Uterus (tissue), 4 donors: ENCODE measurements around the gene OMG. TPM values are rescaled to one million over a fixed set of nuclear protein-coding genes. Genes with fewer than 3 reads are reported as not detected.
"Not testable (repeated sequence)": the region's sequence is repeated elsewhere in the genome, so short reads cannot be mapped to it uniquely, and the experiment has no call there.

ENCODE experiments used
- DNase-seq, 2 donors: peaks; one replicate each; pipeline ENCODE4 v3.0.0-alpha.2; 2019 to 2020
- H3K27ac ChIP-seq, 2 donors: fragments of 200-600 bp; sonication (generic); 1 replicate in 1 of 2; 2 replicates in 1 of 2; pipeline ENCODE4 v1.5.1; 2016 to 2018
- H3K27me3 ChIP-seq, 2 donors: fragments of 200-600 bp; sonication (generic); one replicate each; pipeline ENCODE4 v1.5.1; 2018 to 2019; ENCODE audit warnings: control low read depth in 1 of 2
- H3K36me3 ChIP-seq, 2 donors: fragments of 200-600 bp; sonication (generic); one replicate each; pipeline ENCODE4 v1.5.1; 2019; ENCODE audit warnings: control low read depth in 1 of 2
- H3K4me1 ChIP-seq, 2 donors: fragments of 200-600 bp; sonication (generic); one replicate each; pipeline ENCODE4 v1.5.1; 2018 to 2019; ENCODE audit warnings: control low read depth in 1 of 2
- H3K4me3 ChIP-seq, 2 donors: fragments of 200-600 bp; sonication (generic); 1 replicate in 1 of 2; 2 replicates in 1 of 2; pipeline ENCODE4 v1.5.1; 2018 to 2019; ENCODE audit warnings: mild to moderate bottlenecking in 1 of 2
- H3K9me3 ChIP-seq, 2 donors: fragments of 200-600 bp; sonication (generic); one replicate each; pipeline ENCODE4 v1.5.1; 2019; ENCODE audit warnings: control low read depth in 1 of 2
- POLR2A ChIP-seq, 2 donors: fragments of 450-650 bp; IDR thresholded peaks; one replicate each; pipeline ENCODE4 v1.6.1; 2016; ENCODE audit warnings: antibody characterized with exemption in 2 of 2, mild to moderate bottlenecking in 1 of 2, moderate library complexity in 1 of 2
- intact Hi-C: fragments of 100-400 bp; cut with DNase I; formaldehyde crosslinking; loops from one replicate; pipeline ENCODE4 v1.15.1; 2023; ENCODE audit warnings: low total_unique reads
- total RNA-seq, 4 donors: library from RNA; depleted of rRNA in 3 of 4; stranded (reverse); fragments of >200 nt in 3 of 4; gene quantifications; one replicate each; pipeline versions ENCODE4 v1.1.0 to v1.2.4, GENCODE V29; 2014 to 2023
- TF ChIP-seq, protein P1 (sequence below), 4 experiments: fragments of 200-600 bp in 2 of 4; fragments of 450-650 bp in 2 of 4; sonication (generic) in 2 of 4; IDR thresholded peaks; one replicate each; pipeline ENCODE4 v1.5.1; 2016 to 2019; ENCODE audit warnings: antibody characterized with exemption in 4 of 4, mild to moderate bottlenecking in 2 of 4, moderate library complexity in 1 of 4
- donor health status: DM: yes; HTN: yes; CAD: no.

Gene OMG
- total RNA-seq, 4 donors from 2014 or later, result 0.51 to 1.0 TPM; not detected in 2

DNA sequence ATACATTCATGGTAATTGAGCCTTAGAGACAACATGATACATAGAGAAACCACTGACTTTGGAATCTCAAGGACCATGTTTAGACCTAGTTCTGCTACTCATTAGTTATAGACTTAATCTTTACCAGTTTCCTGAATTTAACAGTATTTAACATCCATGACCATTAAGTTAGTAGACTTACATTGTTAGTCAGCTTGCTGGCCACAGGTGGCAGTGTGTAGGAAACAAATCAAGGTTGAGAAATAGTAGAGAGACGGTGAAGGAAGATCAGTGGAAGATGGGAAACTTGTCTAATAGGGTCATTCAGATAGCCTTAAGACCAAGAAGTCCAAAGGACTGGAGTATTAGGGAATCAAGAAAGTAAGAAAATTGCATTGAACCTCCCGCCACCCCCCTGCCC is 31.0 kb downstream of the OMG start:
- H3K36me3 ChIP-seq, result no peaks in the 10 kb centered on the region
- H3K9me3 ChIP-seq, result no peaks in the 10 kb centered on the region
- H3K4me3 ChIP-seq, result no peak overlapping the region
- H3K27me3 ChIP-seq, result no peaks in the 10 kb centered on the region
- no peak overlapping the region for H3K27ac ChIP-seq
- TF ChIP-seq, protein P1, sequence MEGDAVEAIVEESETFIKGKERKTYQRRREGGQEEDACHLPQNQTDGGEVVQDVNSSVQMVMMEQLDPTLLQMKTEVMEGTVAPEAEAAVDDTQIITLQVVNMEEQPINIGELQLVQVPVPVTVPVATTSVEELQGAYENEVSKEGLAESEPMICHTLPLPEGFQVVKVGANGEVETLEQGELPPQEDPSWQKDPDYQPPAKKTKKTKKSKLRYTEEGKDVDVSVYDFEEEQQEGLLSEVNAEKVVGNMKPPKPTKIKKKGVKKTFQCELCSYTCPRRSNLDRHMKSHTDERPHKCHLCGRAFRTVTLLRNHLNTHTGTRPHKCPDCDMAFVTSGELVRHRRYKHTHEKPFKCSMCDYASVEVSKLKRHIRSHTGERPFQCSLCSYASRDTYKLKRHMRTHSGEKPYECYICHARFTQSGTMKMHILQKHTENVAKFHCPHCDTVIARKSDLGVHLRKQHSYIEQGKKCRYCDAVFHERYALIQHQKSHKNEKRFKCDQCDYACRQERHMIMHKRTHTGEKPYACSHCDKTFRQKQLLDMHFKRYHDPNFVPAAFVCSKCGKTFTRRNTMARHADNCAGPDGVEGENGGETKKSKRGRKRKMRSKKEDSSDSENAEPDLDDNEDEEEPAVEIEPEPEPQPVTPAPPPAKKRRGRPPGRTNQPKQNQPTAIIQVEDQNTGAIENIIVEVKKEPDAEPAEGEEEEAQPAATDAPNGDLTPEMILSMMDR (IDR thresholded peaks at IDR 0.05), result no peak
- no peak for TF ChIP-seq POLR2A (IDR thresholded peaks at IDR 0.05)
- no peaks in the 10 kb centered on the region for H3K4me1 ChIP-seq
- no peak for DNase-seq
- intact Hi-C loops, result no loop called here

DNA sequence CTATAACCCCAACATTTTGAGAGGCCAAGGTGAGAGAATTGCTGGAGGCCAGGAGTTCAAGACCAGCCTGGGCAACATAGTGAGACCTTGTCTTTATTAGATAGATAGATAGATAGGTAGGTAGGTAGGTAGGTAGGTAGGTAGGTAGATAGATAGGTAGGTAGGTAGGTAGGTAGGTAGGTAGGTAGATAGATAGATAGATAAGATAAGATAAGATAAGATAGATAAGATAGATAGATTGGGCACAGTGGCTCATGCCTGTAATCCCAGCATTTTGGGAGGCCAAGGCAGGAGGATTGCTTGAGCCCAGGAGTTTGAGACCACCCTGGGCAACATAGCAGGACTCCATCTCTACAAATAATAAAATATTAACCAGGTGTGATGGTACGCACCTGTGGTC is 34.1 kb downstream of the OMG start:
- H3K9me3 ChIP-seq, H3K36me3 ChIP-seq, DNase-seq, H3K27me3 ChIP-seq, H3K27ac ChIP-seq, intact Hi-C loops, H3K4me3 ChIP-seq, H3K4me1 ChIP-seq: not testable (repeated sequence)

DNA sequence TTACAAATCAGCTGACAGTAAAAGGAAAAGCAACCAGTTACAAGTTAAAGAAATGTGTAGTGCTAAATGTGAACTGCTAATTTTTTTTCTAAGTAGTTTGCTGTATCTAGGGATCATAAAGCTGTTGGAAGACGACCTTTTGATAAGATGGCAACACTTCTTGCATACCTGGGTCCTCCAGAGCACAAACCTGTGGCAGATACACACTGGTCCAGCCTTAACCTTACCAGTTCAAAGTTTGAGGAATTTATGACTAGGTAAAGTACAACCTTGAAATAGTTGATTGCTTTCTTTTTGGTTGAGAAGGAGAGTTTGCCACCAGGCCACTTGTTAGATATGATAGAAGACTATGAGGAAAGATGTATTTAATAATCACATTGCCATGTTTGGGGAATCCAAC is 35.4 kb downstream of the OMG start:
- no peak for DNase-seq
- no peak for TF ChIP-seq POLR2A (IDR thresholded peaks at IDR 0.05)
- TF ChIP-seq, protein P1 (IDR thresholded peaks at IDR 0.05), result no peak
- no peaks in the 10 kb centered on the region for H3K27me3 ChIP-seq
- intact Hi-C loops, result no loop called here
- no peak overlapping the region for H3K4me3 ChIP-seq
- H3K36me3 ChIP-seq, result no peaks in the 10 kb centered on the region
- no peaks in the 10 kb centered on the region for H3K9me3 ChIP-seq
- H3K27ac ChIP-seq, result no peak overlapping the region
- no peaks in the 10 kb centered on the region for H3K4me1 ChIP-seq

DNA sequence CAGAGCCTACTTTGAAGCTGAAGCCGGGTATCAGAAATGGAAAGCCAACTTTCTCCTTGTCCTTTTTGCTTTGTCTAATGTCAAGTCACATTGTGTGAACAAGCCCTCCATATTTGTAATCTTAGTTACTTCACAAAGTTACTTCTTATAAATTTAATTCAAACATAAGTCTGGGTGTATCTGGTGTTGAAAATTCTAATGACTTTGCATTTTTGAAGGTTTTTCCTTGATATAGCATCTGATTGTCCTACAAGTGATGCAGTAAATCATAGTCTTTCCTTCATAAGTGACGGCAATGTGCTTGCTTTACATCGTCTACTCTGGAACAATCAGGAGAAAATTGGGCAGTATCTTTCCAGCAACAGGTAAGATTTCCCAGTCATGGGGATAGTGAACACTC is 36.9 kb downstream of the OMG start:
- intact Hi-C loops, result no loop called here

DNA sequence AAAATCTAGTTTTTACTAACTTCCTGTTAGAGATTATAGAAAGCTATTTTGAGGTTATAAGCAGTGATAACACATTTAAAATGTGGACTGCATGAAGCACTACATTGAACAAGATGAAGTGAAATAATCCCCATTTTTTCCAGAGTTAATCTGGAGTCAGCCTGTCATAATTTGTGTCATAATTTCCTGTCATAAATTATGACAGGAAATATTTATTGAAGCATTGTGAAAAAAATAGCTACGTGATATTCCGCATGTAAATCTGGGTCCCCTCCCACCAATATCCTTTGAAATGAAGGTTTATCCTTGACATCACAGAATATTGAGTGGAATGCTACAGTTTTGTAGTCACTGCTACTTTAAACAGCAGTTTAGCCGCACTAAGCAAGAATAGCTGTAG is 40.1 kb downstream of the OMG start:
- intact Hi-C loops, result no loop called here
- Histone ChIP-seq H3K4me1 (no peaks in the 10 kb centered on the region), H3K27me3 (no peaks in the 10 kb centered on the region), H3K36me3 (no peaks in the 10 kb centered on the region), H3K4me3 (no peak overlapping the region), H3K9me3 (no peaks in the 10 kb centered on the region), H3K27ac (no peak overlapping the region)
- DNase-seq, result no peak
- TF ChIP-seq, protein P1 (IDR thresholded peaks at IDR 0.05), result no peak
- no peak for TF ChIP-seq POLR2A (IDR thresholded peaks at IDR 0.05)

More for the DNA sequence above, 36.9 kb downstream of the OMG start:
- H3K4me1 ChIP-seq, result no peaks in the 10 kb centered on the region
- no peaks in the 10 kb centered on the region for H3K36me3 ChIP-seq
- no peak for DNase-seq
- no peak overlapping the region for H3K27ac ChIP-seq
- TF ChIP-seq, protein P1 (IDR thresholded peaks at IDR 0.05), result no peak
- TF ChIP-seq POLR2A (IDR thresholded peaks at IDR 0.05), result no peak
- H3K4me3 ChIP-seq, result no peak overlapping the region
- H3K27me3 ChIP-seq, result no peaks in the 10 kb centered on the region
- H3K9me3 ChIP-seq, result no peaks in the 10 kb centered on the region

DNA sequence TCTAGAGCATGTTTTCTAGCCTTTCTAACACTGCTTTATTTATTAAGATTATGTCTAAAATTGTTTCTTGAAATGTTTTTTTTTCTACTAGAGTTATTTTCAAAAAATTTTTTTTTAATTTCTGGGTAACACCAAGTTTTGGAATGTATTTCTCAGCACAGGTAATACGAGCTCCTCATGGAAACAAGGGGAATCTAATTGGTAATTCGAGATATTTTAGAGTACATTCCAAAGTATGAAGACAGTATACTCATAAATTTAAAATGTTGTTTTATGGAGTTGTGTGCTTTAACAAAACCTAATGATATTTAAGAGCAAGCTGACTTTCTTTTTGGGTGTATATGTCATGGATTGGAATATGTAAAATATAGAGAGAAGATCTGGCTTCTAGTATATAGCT is 42.4 kb downstream of the OMG start:
- Histone ChIP-seq H3K9me3 (no peaks in the 10 kb centered on the region), H3K4me1 (peaks cover 0 to 5% of the 10 kb centered on the region in 2 donors), H3K27me3 (no peaks in the 10 kb centered on the region), H3K4me3 (no peak overlapping the region), H3K27ac (no peak overlapping the region), H3K36me3 (no peaks in the 10 kb centered on the region)
- TF ChIP-seq, protein P1 (IDR thresholded peaks at IDR 0.05), result no peak
- no peak for TF ChIP-seq POLR2A (IDR thresholded peaks at IDR 0.05)
- DNase-seq, result no peak
- intact Hi-C loops, result no loop called here
